Stimulated activated naive CD4-positive, alpha-beta T cell (primary cell): Measurements from ENCODE around the gene PRKCB.
A peak's percentile ranks its signal among the peaks of the same experiment; 100 is the strongest.
"Not testable (repeated sequence)": the region's sequence is repeated elsewhere in the genome, so short reads cannot be mapped to it uniquely, and the experiment has no call there.

Experiments
- DNase-seq, 6 experiments: peaks; one replicate each; lab custom pipeline; 2025; lab: John Stamatoyannopoulos, UW

The PRKCB gene

GRCh38 chr16:24009098-24009497 lies 173.3 kb downstream of the PRKCB start:
- DNase-seq: no peak

GRCh38 chr16:24009955-24010354 lies 174.2 kb downstream of the PRKCB start:
- no peak for DNase-seq

DNA sequence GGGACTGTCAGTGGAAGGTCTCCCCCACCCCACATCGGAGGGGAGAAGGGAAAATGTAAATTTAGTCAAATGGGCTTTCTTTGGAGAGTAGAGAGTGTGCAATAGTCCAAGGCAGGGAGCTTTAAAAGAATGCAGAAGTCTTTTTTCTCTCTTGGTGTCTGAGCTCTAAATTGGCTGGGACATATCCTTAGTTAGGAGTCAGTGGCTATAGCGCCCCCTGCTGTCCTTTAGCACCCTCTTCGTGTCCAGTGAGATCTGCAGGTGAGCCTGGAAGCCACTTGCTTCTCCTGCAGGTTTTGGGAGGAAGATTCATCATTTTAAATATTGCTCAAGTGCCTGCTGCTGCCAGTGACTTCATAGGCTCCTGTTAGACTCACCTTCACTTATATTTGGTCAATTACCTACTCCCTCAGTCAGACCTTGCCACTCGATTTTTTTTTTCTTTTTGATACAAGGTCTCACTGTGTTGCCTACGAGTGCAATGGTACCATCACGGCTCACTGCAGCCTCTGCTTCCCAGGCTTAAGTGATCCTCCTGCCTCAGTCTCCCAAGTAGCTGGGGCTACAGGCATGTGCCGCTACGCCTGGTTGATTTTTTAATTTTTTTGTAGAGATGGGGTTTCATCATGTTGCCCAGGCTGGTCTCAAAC lies 174.8 kb downstream of the PRKCB start:
- peak; percentile 51 to 83 (median 75) for DNase-seq

DNA sequence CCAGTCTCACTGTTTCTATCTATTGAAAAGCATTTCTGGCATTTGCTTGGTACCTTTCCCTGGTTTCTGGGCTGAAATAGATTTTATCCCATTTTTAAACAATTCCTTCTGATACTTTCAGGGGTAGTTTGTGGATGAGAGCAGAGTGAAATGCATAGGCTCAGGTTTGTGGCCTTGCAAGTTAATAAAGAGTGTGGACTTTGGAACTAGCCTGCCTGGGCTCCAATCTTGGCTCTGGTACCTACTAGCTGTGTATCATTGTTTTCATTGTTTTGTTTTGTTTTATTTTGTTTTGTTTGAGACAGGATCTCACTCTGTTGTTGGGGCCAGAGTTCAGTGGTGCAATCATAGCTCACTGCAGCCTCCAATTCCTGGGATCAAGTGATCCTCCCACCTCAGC lies 175.5 kb downstream of the PRKCB start:
- DNase-seq: no peak

GRCh38 chr16:24013054-24013636 lies 177.4 kb downstream of the PRKCB start:
- DNase-seq: no peak

DNA sequence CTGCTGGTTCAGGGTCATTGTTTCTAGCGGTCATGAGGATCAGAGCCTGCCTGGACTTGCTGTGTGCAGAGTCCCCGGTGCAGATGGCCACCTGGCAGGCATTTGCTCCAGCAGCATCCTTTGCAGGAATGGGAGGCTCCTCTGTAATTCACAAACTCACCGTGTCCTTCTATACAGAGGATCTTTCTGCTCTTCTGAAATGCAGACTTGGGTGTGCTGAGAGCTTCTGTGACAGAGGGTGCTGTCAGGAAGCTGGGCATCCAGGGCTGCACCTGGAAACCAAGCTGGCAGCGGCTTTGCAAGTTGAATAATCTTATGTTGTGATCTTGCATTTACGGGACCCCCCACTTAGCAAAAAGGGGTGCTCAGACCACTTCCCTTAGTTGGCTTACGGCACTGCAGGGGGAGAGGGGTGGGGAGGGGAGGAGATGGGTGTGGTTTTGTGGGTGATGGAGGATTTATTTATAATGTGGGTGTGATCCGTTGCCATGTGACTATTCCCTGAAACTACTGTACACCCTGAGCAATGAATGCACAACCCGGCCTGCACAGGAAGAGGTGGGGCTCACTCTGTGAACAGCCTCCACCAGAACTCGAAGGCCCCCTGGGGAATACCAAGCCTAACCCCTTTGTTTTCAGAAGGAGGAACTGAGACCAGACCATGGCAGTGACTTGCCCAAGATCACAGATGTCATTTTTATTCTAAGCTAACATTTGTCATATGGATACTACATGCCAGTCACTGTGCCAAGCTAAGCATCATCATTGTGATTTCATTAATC lies 178.3 kb downstream of the PRKCB start:
- peak; percentile 24 to 71 (median 46) for DNase-seq

GRCh38 chr16:24014955-24015354 lies 179.2 kb downstream of the PRKCB start:
- DNase-seq: not testable (repeated sequence)

DNA sequence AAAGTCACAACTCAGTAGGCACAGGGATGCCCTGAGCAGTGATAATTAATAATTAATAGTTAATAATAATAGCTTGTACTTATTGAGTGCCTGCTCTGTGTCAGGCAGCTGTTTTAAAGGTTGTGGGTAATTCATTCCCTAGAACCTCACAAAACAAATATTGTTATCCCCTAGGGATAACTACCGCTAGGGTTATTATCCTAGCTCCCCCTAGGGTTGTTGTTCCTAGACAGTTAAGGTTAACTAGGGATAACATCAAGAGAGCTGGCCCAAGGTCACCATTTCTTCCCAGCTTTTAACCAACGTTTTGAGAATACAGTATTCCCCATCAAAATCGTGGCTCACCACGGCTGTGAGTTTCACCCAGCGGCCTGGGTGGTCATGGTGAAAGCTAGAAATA lies 180.1 kb downstream of the PRKCB start:
- no peak for DNase-seq

DNA sequence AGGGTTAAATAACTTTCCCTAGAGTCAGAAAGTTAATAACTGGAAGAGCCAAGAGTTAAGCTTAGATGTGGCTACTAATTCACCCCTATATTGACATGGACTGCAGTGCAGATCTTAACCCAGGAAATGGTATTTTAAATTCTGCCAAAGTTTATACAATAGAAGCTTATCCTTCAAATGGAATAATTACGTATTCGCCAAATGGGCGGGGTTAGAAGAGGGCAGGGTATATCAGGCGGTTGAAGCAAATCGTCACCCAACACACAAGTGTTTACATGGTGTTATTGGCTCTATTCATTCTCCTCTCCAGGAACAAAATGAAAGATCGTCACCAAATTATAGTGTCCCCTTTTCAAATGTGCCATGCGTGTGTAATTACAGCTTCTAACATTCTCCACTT lies 182.7 kb downstream of the PRKCB start:
- no peak for DNase-seq

DNA sequence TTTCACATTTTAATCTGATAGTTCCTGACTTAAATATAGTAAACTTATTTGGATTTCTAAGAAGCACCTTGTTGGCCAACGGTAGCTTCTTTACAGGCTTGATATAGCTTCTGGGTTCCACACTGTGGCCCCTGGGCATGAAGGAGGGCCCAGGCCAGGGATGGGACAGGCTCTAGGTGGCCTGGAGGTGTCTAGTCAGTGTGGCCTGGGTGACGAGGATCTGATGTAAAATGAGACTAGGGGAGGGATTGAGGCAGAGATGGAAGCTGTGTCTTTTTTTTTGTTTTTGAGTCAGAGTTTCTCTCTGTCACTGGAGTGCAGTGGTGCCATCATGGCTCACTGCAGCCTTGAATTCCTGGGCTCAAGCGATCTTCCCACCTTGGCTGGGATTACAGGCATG lies 187.0 kb downstream of the PRKCB start:
- DNase-seq: no peak

- no peak for DNase-seq
These were observed 187.8 kb downstream of the PRKCB start for GRCh38 chr16:24023621-24024020.

DNA sequence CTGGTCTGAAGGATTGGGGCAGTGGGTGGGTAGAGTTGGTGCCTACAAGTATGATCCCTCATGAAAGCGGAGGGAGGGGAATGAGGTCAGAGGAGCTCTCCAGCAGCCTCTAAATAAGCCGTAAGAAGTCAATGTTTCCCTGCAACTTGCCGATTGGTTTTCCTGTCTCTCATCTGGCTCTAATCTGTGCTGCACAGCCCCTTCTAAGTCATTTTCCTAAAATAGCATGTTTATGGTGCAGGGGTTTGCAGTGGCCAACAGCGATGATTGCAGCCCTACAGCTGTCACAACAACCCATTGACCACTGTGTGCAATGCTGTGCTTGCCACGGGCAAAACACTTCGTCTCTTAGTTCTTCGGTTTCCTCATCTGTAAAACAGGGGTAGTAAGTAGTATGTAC lies 189.2 kb downstream of the PRKCB start:
- no peak for DNase-seq

DNA sequence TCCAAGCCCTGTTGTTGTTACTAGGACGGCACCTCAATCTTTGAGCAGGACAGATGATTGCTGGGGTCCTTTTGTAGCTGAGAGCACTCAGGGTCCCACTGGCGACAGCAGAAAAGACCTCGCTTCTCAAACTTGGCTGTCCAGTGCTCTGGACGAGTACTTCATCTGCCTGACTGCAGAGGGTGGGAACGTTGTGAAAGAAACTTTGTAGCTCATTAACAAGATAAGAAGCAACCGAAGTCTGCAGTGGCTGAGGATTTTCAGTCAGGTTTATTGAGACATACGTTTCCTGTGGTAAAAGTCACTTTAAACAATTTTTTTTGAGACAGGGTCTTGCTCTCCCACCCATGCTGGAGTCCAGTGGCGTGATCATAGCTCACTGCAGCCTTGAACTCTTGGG lies 191.7 kb downstream of the PRKCB start:
- DNase-seq: no peak

- not testable (repeated sequence) for DNase-seq
These were observed 194.1 kb downstream of the PRKCB start for GRCh38 chr16:24029841-24030240.

GRCh38 chr16:24035127-24035842 lies 199.5 kb downstream of the PRKCB start:
- peak in 2 of 6 experiments; percentile 4 to 10 for DNase-seq

DNA sequence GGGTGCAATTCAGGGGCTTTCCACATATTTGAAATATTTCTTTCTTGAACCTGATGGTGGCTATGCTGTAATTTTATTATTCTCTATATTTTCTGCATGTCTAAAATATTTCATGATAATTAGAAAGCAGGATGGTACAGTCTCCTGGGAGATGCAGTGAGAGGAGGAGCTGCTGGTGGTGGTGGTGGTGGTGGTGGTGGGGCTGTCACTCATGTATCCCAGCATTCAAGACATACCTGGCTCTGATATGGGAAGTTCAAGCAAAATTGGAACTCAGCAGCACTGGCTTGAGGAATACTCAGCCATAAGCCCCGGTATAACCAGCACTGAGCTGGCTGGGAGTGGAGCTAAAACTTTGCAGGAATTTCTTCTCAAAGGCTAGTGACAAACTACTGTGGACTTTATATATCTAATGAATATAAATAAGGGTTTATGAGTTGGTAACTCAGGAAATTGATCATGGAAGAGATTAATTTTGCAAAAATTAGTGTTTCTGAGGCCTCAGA lies 200.3 kb downstream of the PRKCB start:
- DNase-seq: no peak

GRCh38 chr16:24036614-24037013 lies 200.8 kb downstream of the PRKCB start:
- peak in 5 of 6 experiments; percentile 8 to 59 (median 23) for DNase-seq

- DNase-seq: no peak
These were observed 201.6 kb downstream of the PRKCB start for GRCh38 chr16:24037335-24037734.

DNA sequence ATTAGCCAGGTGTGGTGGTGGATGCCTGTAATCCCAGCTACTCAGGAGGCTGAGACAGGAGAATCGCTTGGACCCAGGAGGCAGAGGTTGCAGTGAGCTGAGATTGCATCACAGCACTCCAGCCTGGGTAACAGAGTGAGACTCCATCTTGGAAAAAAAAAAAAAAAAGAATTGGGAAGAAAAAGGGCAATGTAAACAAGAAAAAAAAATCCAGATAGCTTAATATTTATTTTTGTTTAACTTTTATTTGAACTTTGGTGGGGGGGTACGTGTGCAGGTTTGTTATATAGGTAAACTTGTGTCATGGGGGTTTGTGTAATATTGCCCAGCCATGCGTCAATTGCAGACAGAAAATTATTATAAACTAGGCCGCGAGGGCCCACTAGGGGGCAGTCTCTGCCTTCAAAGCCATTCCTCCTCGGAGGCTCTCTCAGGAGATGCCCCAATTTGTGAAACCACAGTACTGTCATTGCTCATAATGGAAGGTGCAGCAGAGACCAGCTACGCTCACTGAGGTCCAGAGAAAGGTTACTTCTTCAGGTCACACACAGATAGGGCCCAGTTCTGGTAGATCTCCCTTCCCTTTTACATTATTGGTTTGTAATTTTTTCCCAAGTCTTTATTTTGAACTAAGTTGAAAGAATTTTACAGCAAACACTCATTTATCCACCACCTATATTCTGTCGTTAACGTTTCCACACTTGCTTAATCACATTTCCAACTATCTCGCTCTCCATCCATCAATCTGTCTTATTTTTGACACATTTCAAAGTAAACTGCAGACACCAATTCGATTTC lies 206.2 kb downstream of the PRKCB start:
- peak; percentile 31 to 64 (median 48) for DNase-seq

- DNase-seq: no peak
These were observed 208.7 kb downstream of the PRKCB start for GRCh38 chr16:24044467-24044866.

GRCh38 chr16:24045641-24046040 lies 209.9 kb downstream of the PRKCB start:
- no peak for DNase-seq
